KOPT-K1 (cell line): ENCODE data around the gene TMEM33.

Source experiments
- H3K27ac ChIP-seq: fragments of 200-600 bp; sonication (generic); 2 replicates; pipeline ENCODE4 v1.5.1; 2016; ENCODE audit warnings: antibody characterized with exemption, mild to moderate bottlenecking, low read depth, low read length; ENCODE audit not compliant: poor library complexity, severe bottlenecking
- H3K36me3 ChIP-seq: fragments of 200-600 bp; sonication (generic); 2 replicates; pipeline ENCODE4 v1.5.1; 2017; ENCODE audit warnings: antibody characterized with exemption, mild to moderate bottlenecking, low read length, moderate library complexity; ENCODE audit not compliant: insufficient read depth
- H3K9me3 ChIP-seq: fragments of 200-600 bp; sonication (generic); 2 replicates; pipeline ENCODE4 v1.5.1; 2017; ENCODE audit warnings: antibody characterized with exemption, low read length, mild to moderate bottlenecking; ENCODE audit not compliant: insufficient read depth, poor library complexity, severe bottlenecking

Gene TMEM33

GRCh38 chr4:42008011-42008786 is 73.0 kb downstream of the TMEM33 start:
- Histone ChIP-seq H3K36me3 (peaks cover 79% of the 10 kb centered on the region), H3K9me3 (no peaks in the 10 kb centered on the region), H3K27ac (no peak overlapping the region)
